WERI-Rb-1 (cell line): ENCODE measurements around the gene TRIM9.

Source experiments
- DNase-seq: peaks from one replicate; pipeline ENCODE4 v3.0.0-alpha.2; 2020
- H3K27ac ChIP-seq: fragments of 250-450 bp; sonication (Bioruptor Pico); 2 replicates; pipeline ENCODE4 v1.5.1; 2020; ENCODE audit warnings: mild to moderate bottlenecking, moderate library complexity
- H3K27me3 ChIP-seq: fragments of 250-450 bp; sonication (Bioruptor Pico); 2 replicates; pipeline ENCODE4 v1.5.1; 2021; ENCODE audit warnings: mild to moderate bottlenecking, low read depth, moderate library complexity; ENCODE audit not compliant: insufficient read depth, severe bottlenecking
- H3K36me3 ChIP-seq: fragments of 250-450 bp; sonication (Bioruptor Pico); 2 replicates; pipeline ENCODE4 v1.5.1; 2020; ENCODE audit warnings: mild to moderate bottlenecking, moderate library complexity
- H3K4me3 ChIP-seq: 2 replicates; pipeline ENCODE4 v1.5.1; 2011; ENCODE audit warnings: low read depth, mild to moderate bottlenecking, control low read depth, low read length
- H3K9me3 ChIP-seq: fragments of 250-450 bp; sonication (Bioruptor Pico); 2 replicates; pipeline ENCODE4 v1.5.1; 2021; ENCODE audit warnings: mild to moderate bottlenecking, moderate library complexity; ENCODE audit not compliant: severe bottlenecking
- TF ChIP-seq, protein P1 (sequence below): IDR thresholded peaks from 2 replicates; pipeline ENCODE4 v1.5.1; 2011; ENCODE audit warnings: low read depth, mild to moderate bottlenecking, control low read depth, inconsistent platforms, low read length

Gene TRIM9

GRCh38 chr14:51131516-51131915 lies 36.6 kb upstream of the TRIM9 start:
- no peak overlapping the region for H3K27ac ChIP-seq
- no peaks in the 10 kb centered on the region for H3K27me3 ChIP-seq
- peaks cover 3% of the 10 kb centered on the region for H3K9me3 ChIP-seq
- TF ChIP-seq, protein P1, sequence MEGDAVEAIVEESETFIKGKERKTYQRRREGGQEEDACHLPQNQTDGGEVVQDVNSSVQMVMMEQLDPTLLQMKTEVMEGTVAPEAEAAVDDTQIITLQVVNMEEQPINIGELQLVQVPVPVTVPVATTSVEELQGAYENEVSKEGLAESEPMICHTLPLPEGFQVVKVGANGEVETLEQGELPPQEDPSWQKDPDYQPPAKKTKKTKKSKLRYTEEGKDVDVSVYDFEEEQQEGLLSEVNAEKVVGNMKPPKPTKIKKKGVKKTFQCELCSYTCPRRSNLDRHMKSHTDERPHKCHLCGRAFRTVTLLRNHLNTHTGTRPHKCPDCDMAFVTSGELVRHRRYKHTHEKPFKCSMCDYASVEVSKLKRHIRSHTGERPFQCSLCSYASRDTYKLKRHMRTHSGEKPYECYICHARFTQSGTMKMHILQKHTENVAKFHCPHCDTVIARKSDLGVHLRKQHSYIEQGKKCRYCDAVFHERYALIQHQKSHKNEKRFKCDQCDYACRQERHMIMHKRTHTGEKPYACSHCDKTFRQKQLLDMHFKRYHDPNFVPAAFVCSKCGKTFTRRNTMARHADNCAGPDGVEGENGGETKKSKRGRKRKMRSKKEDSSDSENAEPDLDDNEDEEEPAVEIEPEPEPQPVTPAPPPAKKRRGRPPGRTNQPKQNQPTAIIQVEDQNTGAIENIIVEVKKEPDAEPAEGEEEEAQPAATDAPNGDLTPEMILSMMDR: no peak
- no peaks in the 10 kb centered on the region for H3K36me3 ChIP-seq
- peak; percentile 9 for DNase-seq
- H3K4me3 ChIP-seq: no peak overlapping the region

DNA sequence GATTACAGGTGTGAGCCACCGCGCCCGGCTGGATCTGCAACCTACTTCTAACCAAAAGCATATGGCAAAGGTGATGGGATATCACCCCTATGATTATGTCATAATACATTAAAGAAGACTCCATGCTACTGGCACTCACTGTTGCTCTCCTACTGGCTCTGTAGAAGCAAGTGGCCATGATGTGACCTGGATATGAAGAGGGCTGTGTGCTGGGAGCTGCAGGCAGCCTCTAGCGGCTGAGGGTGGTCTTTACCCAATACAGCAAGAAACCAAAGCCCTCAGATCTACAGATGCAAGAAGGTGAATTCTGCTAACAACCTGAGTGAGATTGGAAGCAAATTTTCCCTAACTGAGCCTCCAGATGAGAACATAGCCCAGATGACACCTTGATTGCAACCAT lies 34.2 kb upstream of the TRIM9 start:
- no peak overlapping the region for H3K4me3 ChIP-seq
- DNase-seq: no peak
- H3K36me3 ChIP-seq: no peaks in the 10 kb centered on the region
- no peak overlapping the region for H3K27ac ChIP-seq
- no peaks in the 10 kb centered on the region for H3K9me3 ChIP-seq
- H3K27me3 ChIP-seq: no peaks in the 10 kb centered on the region
- TF ChIP-seq, protein P1: no peak

GRCh38 chr14:51124029-51124428 lies 29.1 kb upstream of the TRIM9 start:
- H3K4me3 ChIP-seq: no peak overlapping the region
- H3K27ac ChIP-seq: no peak overlapping the region
- TF ChIP-seq, protein P1: no peak
- no peaks in the 10 kb centered on the region for H3K36me3 ChIP-seq
- no peaks in the 10 kb centered on the region for H3K27me3 ChIP-seq
- H3K9me3 ChIP-seq: no peaks in the 10 kb centered on the region
- no peak for DNase-seq

GRCh38 chr14:51121096-51121495 lies 26.2 kb upstream of the TRIM9 start:
- Histone ChIP-seq H3K27ac (no peak overlapping the region), H3K27me3 (no peaks in the 10 kb centered on the region), H3K36me3 (no peaks in the 10 kb centered on the region), H3K9me3 (no peaks in the 10 kb centered on the region), H3K4me3 (no peak overlapping the region)
- TF ChIP-seq, protein P1: no peak
- no peak for DNase-seq

DNA sequence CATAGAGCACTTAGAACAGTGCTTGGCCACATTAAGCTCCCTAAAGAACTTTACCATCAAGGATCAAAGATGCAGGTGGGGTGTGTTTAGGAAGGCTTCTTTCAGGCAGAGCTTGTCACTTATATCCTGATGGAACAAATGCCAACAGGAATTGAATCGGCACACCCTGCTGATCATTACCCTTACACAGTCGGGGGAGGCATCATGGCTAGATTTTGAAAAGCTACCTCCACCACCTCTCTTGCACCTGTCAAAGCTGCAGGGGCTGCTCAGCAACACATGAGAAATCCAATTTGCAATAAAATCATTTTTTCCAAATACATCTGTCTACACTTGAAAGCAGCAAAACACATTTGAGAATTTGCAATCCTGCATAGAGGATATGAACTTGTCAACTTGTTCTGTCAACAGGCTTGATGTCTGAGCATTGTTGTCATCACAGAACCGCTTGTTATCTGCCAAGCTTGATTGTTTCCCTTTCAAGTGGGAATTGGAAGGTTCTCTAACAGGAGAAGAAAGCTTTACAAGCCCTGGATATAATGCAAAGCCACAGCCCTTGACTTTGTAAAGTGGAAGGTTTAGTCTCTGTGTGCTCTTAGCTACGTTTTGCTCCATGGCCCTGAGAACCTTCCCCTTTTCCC lies 24.6 kb upstream of the TRIM9 start:
- no peak overlapping the region for H3K27ac ChIP-seq
- H3K4me3 ChIP-seq: no peak overlapping the region
- TF ChIP-seq, protein P1: no peak
- DNase-seq: no peak
- no peaks in the 10 kb centered on the region for H3K36me3 ChIP-seq
- H3K27me3 ChIP-seq: no peaks in the 10 kb centered on the region
- no peaks in the 10 kb centered on the region for H3K9me3 ChIP-seq

DNA sequence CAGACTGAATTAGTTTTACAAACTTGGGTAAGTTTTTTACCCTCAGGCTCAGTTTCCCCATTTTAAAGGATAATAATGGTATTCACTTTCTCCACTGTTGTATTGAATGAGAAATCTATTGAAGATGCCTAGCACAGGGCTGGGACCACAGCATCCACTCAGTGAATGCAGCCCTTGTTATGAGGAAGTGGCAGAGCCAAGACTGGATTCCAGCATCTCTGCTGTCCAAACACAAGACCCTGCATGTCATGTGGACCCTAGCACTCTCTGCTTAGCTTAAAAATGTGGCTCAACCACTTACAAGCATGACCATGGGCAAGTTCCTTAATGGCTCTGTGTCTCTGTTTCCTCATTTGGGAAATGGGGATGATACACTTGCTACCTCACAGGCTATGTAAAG lies 24.1 kb upstream of the TRIM9 start:
- no peak for DNase-seq
- H3K27ac ChIP-seq: no peak overlapping the region
- no peak overlapping the region for H3K4me3 ChIP-seq
- no peaks in the 10 kb centered on the region for H3K27me3 ChIP-seq
- H3K36me3 ChIP-seq: no peaks in the 10 kb centered on the region
- H3K9me3 ChIP-seq: no peaks in the 10 kb centered on the region
- TF ChIP-seq, protein P1: no peak
